DOHH2 (cell line): ENCODE measurements around the gene SEC31A.
"Not testable (repeated sequence)": the region's sequence is repeated elsewhere in the genome, so short reads cannot be mapped to it uniquely, and the experiment has no call there.

ENCODE experiments used
- H3F3A ChIP-seq: fragments of 200-600 bp; sonication (generic), shearing (Covaris generic); 2 replicates; pipeline ENCODE4 v1.6.0; 2016; ENCODE audit warnings: antibody characterized with exemption, mild to moderate bottlenecking; ENCODE audit not compliant: control insufficient read depth, insufficient read depth
- H3K27ac ChIP-seq: fragments of 200-600 bp; sonication (generic); 2 replicates; pipeline ENCODE4 v1.5.1; 2014; ENCODE audit warnings: low read depth, mild to moderate bottlenecking, low read length, moderate library complexity
- H3K27me3 ChIP-seq: fragments of 200-600 bp; sonication (generic); 2 replicates; pipeline ENCODE4 v1.6.1; 2014; ENCODE audit warnings: mild to moderate bottlenecking, low read length, mixed read lengths; ENCODE audit not compliant: control insufficient read depth
- H3K36me3 ChIP-seq: fragments of 200-600 bp; sonication (generic); 2 replicates; pipeline ENCODE4 v1.6.1; 2014; ENCODE audit warnings: mild to moderate bottlenecking, low read length, moderate library complexity, mixed read lengths; ENCODE audit not compliant: control insufficient read depth
- H3K4me1 ChIP-seq: fragments of 200-600 bp; sonication (generic); 2 replicates; pipeline ENCODE4 v1.6.1; 2014; ENCODE audit warnings: mild to moderate bottlenecking, low read length, mixed read lengths; ENCODE audit not compliant: control insufficient read depth
- H3K4me2 ChIP-seq: fragments of 200-600 bp; sonication (generic); 2 replicates; pipeline ENCODE4 v1.6.0; 2014; ENCODE audit warnings: mild to moderate bottlenecking, low read length, moderate library complexity
- H3K4me3 ChIP-seq: fragments of 200-600 bp; sonication (generic); 2 replicates; pipeline ENCODE4 v1.5.1; 2014; ENCODE audit warnings: mild to moderate bottlenecking, low read length, mixed read lengths
- H3K79me2 ChIP-seq: fragments of 200-600 bp; sonication (generic); 2 replicates; pipeline ENCODE4 v1.6.1; 2014; ENCODE audit warnings: mild to moderate bottlenecking, low read length, mixed read lengths; ENCODE audit not compliant: control insufficient read depth
- H3K9me2 ChIP-seq: fragments of 200-600 bp; sonication (generic); replicated peaks from 2 replicates; pipeline ENCODE4 v1.6.1; 2014; ENCODE audit warnings: mild to moderate bottlenecking, low read length, mixed read lengths; ENCODE audit not compliant: control insufficient read depth
- H3K9me3 ChIP-seq: fragments of 200-600 bp; sonication (generic); 2 replicates; pipeline ENCODE4 v1.6.1; 2014; ENCODE audit warnings: antibody characterized with exemption, low read length, mixed read lengths; ENCODE audit not compliant: control insufficient read depth, insufficient read depth
- H4K20me1 ChIP-seq: fragments of 200-600 bp; sonication (generic); 2 replicates; pipeline ENCODE4 v1.6.0; 2014; ENCODE audit warnings: low read depth, mild to moderate bottlenecking, antibody characterized with exemption, low read length, moderate library complexity; ENCODE audit not compliant: control insufficient read depth, insufficient read depth
- EZH2phosphoT487 ChIP-seq: fragments of 200-600 bp; sonication (generic); IDR thresholded peaks from 2 replicates; pipeline ENCODE4 v1.6.1; 2017; ENCODE audit warnings: borderline replicate concordance, mild to moderate bottlenecking, antibody characterized with exemption, low read length, moderate library complexity, mixed read lengths
- TF ChIP-seq, protein P1 (sequence below): fragments of 200-600 bp; sonication (generic); IDR thresholded peaks from one replicate; pipeline ENCODE4 v1.5.1; 2014; ENCODE audit warnings: antibody characterized with exemption, mild to moderate bottlenecking, low read depth, low read length; ENCODE audit not compliant: poor library complexity, severe bottlenecking

Gene SEC31A

DNA sequence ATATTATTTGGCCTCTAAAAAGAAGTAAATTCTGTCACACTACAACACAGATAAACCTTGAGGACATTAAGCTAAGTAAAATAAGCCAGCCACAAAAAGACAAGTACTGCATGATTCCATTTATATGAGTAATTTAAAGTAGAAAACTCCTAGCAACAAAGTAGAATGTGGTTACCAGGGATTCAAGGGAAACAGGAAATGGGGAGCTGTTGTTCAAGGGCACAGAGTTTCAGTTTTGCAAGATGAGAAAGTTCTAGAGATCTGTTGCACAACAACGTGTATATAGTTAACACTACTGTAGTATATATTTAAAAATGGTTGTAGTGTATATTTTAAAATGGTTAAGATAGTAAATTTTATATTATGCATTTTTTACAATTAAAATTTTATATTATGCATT, 25.4 kb downstream of the SEC31A start:
- no peaks in the 10 kb centered on the region for H3K9me2 ChIP-seq
- no peak overlapping the region for H3K27ac ChIP-seq
- no peak for TF ChIP-seq EZH2phosphoT487
- TF ChIP-seq, protein P1, sequence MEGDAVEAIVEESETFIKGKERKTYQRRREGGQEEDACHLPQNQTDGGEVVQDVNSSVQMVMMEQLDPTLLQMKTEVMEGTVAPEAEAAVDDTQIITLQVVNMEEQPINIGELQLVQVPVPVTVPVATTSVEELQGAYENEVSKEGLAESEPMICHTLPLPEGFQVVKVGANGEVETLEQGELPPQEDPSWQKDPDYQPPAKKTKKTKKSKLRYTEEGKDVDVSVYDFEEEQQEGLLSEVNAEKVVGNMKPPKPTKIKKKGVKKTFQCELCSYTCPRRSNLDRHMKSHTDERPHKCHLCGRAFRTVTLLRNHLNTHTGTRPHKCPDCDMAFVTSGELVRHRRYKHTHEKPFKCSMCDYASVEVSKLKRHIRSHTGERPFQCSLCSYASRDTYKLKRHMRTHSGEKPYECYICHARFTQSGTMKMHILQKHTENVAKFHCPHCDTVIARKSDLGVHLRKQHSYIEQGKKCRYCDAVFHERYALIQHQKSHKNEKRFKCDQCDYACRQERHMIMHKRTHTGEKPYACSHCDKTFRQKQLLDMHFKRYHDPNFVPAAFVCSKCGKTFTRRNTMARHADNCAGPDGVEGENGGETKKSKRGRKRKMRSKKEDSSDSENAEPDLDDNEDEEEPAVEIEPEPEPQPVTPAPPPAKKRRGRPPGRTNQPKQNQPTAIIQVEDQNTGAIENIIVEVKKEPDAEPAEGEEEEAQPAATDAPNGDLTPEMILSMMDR, result no peak
- H3K27me3 ChIP-seq, result no peaks in the 10 kb centered on the region
- no peaks in the 10 kb centered on the region for H4K20me1 ChIP-seq
- H3K4me1 ChIP-seq, result no peaks in the 10 kb centered on the region
- no peaks in the 10 kb centered on the region for H3K79me2 ChIP-seq
- H3K4me3 ChIP-seq, result no peak overlapping the region
- H3K9me3 ChIP-seq, result no peaks in the 10 kb centered on the region
- peaks cover 2% of the 10 kb centered on the region; the same call in 1 of the 2 replicates for H3F3A ChIP-seq
- H3K36me3 ChIP-seq, result peaks cover 69% of the 10 kb centered on the region
- H3K4me2 ChIP-seq, result no peak overlapping the region

DNA sequence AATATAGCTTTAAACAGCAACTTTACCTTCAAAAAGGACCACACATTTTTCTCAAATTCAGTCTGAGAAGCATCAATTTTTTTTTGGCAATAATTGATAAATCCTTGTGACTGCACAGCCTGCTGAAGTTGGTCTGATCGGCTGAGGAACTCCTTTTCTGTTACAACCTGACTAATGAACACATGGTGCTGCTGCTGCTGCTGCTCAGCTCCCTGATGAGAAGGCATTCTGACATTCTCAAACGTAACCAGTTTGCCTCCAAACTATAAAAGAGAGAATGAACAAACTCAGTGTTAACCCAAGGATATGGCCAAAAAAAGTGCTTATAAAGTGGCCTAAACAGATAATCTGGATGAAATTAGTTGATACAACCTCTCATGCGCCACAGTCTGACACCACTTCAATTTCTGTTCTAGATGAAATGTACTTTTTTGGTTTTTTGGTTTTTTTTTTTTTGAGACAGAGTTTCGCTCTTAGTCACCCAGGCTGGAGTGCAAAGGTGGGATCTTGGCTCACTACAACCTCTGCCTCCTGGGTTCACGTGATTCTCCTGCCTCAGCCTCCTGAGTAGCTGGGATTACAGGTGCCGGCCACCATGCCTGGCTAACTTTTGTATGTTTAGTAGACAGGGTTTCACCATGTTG, 26.5 kb downstream of the SEC31A start:
- Histone ChIP-seq H3K79me2 (no peaks in the 10 kb centered on the region), H3K27me3 (no peaks in the 10 kb centered on the region), H3K9me2 (no peaks in the 10 kb centered on the region), H3K4me3 (no peak overlapping the region), H3K4me2 (no peak overlapping the region), H3K27ac (no peak overlapping the region), H3K4me1 (no peaks in the 10 kb centered on the region), H4K20me1 (no peaks in the 10 kb centered on the region), H3F3A (peaks cover 2% of the 10 kb centered on the region; the same call in 1 of the 2 replicates), H3K9me3 (no peaks in the 10 kb centered on the region), H3K36me3 (peaks cover 59% of the 10 kb centered on the region)
- TF ChIP-seq, protein P1, result no peak
- no peak for TF ChIP-seq EZH2phosphoT487

DNA sequence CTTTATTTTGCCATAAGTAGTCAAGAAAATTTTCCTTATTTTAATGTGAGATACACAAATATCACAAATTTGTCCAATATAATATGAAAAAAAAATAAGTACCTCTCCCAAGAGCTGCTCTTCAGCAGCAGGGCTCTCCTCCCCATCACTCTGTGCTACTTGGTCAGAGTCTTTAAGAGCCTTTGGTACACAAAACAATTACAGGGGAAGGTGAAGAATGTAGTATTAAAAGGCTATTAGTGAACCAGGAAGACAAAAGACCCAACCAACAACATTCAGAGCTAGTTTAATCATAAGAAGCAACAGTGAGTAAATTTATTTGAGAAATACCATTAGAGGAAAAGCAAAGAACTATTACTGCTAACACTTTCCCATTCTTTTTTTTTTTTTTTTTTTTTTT, 29.4 kb downstream of the SEC31A start:
- H3K36me3 ChIP-seq, result peaks cover 51% of the 10 kb centered on the region
- no peak overlapping the region for H3K4me3 ChIP-seq
- no peaks in the 10 kb centered on the region for H3K27me3 ChIP-seq
- H3K4me2 ChIP-seq, result no peak overlapping the region
- no peaks in the 10 kb centered on the region for H3K9me2 ChIP-seq
- no peaks in the 10 kb centered on the region for H3K4me1 ChIP-seq
- H3K79me2 ChIP-seq, result no peaks in the 10 kb centered on the region
- no peak overlapping the region for H3K27ac ChIP-seq
- H4K20me1 ChIP-seq, result no peaks in the 10 kb centered on the region
- TF ChIP-seq, protein P1, result no peak
- no peak for TF ChIP-seq EZH2phosphoT487
- no peaks in the 10 kb centered on the region; the same call in 1 of the 2 replicates for H3F3A ChIP-seq
- H3K9me3 ChIP-seq, result no peaks in the 10 kb centered on the region

DNA sequence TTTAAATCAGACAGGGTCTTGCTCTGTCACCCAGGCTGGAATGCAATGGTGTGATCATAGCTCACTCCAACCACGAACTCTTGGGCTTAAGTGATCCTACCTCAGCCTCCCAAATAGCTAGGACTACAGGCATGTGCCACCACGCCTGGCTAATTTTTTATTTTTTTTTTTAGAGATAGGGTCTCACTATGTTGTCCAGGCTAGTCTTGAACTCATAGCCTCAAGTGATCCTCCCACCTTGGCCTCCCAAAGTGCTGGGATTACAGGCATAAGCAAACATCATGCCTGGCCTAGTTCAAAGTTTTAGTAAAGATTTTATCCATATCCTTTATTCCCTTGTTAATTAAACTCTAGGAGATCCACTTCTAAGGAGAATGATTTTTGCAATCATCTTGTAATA, 30.5 kb downstream of the SEC31A start:
- H3F3A ChIP-seq, H3K9me2 ChIP-seq, H3K27me3 ChIP-seq, H4K20me1 ChIP-seq, H3K4me1 ChIP-seq, H3K79me2 ChIP-seq, H3K4me3 ChIP-seq, H3K4me2 ChIP-seq, H3K9me3 ChIP-seq, H3K27ac ChIP-seq: not testable (repeated sequence)
- H3K36me3 ChIP-seq, result peaks cover 50% of the 10 kb centered on the region
